LoVo (cell line): ENCODE data around the gene FYTTD1.
"Not testable (repeated sequence)": the region's sequence is repeated elsewhere in the genome, so short reads cannot be mapped to it uniquely, and the experiment has no call there.

ENCODE experiments used
- DNase-seq: peaks from one replicate; pipeline ENCODE4 v3.0.0-alpha.2; 2016; ENCODE audit warnings: low spot score

FYTTD1 gene

GRCh38 chr3:197749601-197750395 is at the start of gene FYTTD1:
Gene FYTTD1 (plus strand): TSS chr3:197749883. CDS start chr3:197749972, 89 bp downstream.
- peak; percentile 90 for DNase-seq

DNA sequence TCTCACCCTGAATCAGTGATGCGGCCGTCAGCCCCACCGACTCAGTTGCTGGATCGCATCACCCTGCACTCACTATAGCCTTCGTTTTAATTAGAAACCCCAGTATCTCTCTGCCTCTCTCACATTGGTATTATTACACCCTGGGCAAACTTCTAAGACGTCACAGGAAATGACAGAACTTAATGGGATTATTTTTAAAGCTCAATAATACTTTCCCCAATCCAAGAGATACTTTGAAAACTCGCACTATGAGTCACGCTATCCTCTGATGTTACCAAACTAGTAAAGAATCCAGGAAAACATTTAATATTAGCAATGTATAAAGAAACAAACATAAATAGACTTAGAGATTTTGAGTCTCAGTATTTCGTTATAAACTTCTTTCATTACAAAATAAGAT is 49.6 kb upstream of the FYTTD1 start:
- DNase-seq = no peak

- no peak for DNase-seq
Measured at GRCh38 chr3:197701841-197702240, 47.8 kb upstream of the FYTTD1 start.

DNA sequence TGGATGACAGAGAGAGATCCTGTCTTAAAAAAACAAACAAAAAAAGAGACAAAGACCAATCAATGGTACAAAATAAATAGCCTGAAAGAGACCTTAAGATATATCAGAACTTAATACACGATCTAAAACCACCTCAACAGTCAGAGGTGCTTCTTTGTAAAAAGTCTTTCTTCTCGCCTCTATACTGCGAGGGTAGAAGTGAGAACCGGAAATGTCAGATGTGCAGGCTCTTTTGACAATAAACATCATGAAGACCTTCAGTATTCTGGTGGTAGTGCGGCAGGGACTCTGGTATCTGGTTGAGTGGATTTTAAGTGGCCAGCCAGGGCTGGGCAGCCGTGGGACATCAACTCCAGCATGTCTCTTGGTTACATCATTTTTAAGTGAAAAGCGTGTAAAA is 43.0 kb upstream of the FYTTD1 start:
- no peak for DNase-seq

DNA sequence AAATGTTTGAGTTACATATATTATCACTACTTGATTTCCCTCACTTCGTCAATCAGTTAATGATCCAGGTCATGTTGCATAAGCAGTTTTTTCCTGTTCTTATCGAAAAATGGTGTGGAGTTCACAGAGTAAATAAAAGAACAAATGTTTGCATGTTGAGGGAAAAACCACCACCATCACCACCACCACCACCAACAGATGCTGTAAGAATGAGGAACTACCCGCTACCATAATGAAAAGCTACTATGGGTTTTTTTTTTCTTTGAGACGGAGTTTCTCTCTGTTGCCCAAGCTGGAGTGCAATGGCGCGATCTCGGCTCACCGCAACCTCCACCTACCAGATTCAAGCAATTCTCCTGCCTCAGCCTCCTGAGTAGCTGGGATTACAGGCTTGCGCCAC is 40.5 kb upstream of the FYTTD1 start:
- no peak for DNase-seq

DNA sequence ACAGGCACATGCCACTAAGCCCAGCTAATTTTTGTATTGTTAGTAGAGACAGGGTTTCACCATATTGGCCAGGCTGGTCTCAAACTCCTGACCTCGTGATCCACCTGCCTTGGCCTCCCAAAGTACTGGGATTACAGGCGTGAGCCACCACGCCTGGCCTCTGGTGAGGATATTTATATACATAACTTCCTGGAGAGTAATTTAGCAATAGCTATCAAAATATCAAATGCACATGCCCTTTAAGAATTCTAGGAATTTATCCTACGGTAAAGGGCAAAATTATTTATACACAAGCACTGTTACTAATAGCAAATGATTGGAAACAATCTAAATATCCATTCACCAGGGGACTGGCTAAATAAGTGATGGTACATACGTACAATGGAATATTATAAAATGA is 38.7 kb upstream of the FYTTD1 start:
- not testable (repeated sequence) for DNase-seq

DNA sequence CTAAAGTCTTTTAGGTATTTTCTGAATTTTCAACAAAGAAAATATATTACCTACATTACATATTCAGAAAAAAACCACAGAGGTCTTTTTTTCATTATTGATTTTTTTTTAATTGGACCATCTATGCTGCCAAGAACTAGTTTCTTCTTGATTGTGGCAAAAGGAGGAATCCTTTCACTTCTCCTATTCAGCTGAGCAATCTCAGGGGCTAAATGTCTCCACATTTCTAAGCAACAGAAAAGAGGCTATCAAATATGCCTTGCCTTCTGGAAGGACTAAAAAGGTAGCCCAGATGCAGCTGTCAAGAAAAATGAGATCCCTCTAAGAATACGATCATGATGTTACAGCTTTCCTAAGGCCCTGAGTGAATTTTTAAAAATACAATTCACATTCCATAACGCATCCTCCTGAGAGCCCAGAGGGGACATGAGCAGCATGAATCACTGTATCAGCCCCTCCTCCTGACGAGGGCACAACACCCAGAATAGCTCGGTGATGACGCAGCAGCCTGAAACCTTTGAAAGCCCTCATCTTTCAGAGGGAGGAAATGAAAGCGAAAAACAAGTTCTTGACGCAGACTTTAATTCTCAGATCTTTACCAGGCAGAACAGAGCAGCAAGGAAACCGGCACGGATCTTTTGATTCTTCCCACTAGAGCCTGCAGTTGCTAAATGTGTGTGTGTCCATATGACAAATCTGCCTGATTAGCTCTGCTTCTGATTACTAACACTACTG is 37.5 kb upstream of the FYTTD1 start:
- DNase-seq = peak; percentile 93

DNA sequence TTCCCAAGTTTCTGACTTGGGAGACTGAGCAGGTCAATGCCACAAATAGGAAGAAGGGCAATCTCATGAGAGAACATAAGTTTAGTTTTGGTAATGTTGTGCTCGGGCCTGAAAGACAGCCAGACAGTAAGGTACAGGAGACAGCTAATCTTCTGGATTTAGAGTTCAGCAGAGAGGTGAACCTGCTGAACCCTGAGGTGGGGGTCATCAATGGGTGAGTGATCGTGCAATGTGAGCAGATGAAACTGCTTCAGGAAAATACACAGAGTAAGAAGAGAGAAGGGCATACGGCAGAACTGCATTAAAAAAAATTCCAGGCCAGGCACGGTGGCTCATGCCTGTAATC is 36.2 kb upstream of the FYTTD1 start:
- DNase-seq = no peak

- DNase-seq = no peak
Measured at GRCh38 chr3:197714251-197714650, 35.4 kb upstream of the FYTTD1 start.

GRCh38 chr3:197718891-197719290 is 30.8 kb upstream of the FYTTD1 start:
- peak; percentile 79 for DNase-seq

GRCh38 chr3:197720694-197721093 is 29.0 kb upstream of the FYTTD1 start:
- no peak for DNase-seq

GRCh38 chr3:197722734-197723133 is 26.9 kb upstream of the FYTTD1 start:
- no peak for DNase-seq

DNA sequence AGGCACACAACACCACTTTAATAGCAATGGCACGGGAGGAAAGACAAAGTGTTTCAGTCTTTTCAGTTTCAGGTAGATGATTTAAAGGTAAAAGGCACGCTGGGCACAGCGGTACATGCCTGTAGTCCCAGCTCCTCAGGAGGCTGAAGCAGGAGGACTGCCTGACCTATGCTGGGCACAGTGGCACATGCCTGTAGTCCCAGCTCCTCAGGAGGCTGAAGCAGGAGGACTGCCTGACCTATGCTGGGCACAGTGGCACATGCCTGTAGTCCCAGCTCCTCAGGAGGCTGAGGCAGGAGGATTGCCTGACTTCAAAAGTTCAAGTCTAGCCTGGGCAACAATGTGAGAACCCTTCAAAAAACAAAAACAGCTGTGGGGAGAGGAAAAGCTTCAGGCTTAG is 21.8 kb upstream of the FYTTD1 start:
- not testable (repeated sequence) for DNase-seq

GRCh38 chr3:197728487-197728886 is 21.2 kb upstream of the FYTTD1 start:
- DNase-seq = no peak

DNA sequence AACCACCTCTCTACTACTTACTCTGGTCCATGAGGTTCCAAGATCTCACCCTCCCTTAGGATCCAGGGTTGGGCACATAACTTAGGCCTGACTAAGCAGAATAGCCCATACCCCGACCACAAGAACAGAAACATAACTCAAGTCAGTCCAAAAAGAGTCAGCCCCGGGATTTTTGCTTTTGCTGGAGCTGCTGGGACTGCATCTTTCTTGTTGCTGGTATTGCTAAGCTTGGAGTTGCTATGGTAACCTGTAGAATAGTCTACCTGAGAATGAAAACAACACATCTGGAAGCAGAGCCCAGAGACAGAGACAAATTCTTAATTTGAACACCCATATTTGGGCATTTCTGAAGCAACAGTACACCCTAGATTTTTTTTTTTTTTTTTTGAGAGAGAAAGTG is 19.5 kb upstream of the FYTTD1 start:
- peak; percentile 24 for DNase-seq

DNA sequence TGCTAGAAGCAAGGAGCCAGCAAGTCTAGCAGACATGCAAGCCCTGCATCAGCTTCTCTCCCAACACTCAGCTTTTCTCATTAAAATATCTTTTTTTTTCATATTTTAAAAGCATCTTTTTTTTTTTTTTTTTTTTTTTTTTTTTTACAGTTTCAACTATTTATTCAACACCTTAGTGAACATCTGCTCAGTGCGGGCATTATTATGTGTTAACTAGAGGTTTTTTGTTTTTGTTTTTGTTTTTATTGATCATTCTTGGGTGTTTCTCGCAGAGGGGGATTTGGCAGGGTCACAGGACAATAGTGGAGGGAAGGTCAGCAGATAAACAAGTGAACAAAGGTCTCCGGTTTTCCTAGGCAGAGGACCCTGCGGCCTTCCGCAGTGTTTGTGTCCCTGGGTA is 18.9 kb upstream of the FYTTD1 start:
- DNase-seq = not testable (repeated sequence)

- DNase-seq = not testable (repeated sequence)
Measured at GRCh38 chr3:197731483-197731882, 18.2 kb upstream of the FYTTD1 start.

DNA sequence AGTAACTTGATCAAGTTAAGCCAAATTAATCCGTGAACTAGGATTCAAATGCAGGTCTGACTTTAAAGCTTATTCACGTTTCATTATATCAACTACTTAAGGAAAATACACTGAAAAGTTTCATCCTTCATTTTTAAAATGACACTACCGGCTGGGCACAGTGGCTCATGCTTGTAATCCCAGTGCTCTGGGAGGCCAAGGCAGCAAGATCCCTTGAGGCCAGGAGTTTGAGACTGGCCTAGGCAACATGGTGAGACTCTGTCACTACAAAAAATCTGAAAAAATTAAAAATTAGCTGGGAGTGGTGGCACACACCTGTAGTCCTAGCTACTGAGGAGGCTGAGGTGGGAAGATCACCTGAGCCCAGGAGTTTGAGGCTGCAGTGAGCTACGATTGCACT is 16.6 kb upstream of the FYTTD1 start:
- no peak for DNase-seq

- no peak for DNase-seq
Measured at GRCh38 chr3:197734667-197735318, 14.9 kb upstream of the FYTTD1 start.

- DNase-seq = no peak
Measured at GRCh38 chr3:197736010-197736490, 13.6 kb upstream of the FYTTD1 start.

DNA sequence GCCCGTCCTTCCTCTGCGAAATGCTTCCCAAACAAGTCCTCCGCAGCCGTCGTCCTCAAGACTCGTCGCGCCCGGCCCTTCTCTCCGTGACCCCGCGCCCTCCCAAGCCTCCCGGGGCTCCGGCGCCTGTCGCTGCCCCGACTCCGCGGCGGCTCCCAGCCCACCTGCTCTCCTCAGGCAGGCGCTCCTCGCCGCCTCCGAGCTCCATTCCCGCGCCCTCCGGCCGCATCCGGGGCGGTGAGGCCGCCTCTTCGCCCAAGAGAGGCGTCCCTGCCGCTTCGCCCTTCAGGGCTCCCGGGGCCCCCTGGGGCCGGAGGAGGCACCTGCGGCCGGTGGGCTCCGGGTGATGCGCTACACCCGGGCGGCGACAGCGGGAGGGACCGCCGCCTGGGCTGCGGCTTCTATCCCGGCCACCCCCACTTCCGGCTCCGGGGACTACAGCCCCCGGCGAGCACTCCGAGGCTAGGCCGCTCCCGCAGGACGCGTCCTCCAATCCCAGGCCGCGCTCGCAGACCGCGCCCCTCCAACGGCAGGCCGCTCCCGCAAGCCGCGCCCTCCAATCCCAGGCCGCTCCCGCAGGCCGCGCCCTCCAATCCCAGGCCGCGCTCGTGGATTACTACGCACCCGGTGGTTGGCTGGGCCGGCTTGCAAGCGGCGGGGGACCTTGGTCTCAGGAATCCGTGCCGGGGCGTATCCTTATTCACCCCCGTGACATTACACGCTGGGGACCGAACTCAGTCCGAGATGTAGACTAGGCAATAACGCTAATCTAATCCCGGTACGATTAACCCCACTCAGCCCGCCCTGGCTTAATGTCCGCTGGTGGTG is 13.0 kb upstream of the FYTTD1 start, which contains the start of gene RUBCN:
Gene RUBCN, minus strand, starts transcription at position 414 of the 828 bp plus-strand sequence. Its CDS starts 185 bp downstream, at position 229.
- DNase-seq = peak; percentile 97

- no peak for DNase-seq
Measured at GRCh38 chr3:197737319-197737649, 12.4 kb upstream of the FYTTD1 start.
